Omental fat pad (tissue), 4 donors: ENCODE results near the gene IL36A. TPM values are rescaled to one million over a fixed set of nuclear protein-coding genes. Genes with fewer than 3 reads are reported as not detected.

Experiments
- ATAC-seq: fragments of 150-250 bp; one replicate; pipeline ENCODE4 v1.9.1; 2016; ENCODE audit warnings: mild to moderate bottlenecking, moderate library complexity; ENCODE audit not compliant: low FRiP score
- DNase-seq: peaks from one replicate; pipeline ENCODE4 v3.0.0-alpha.2; 2019; ENCODE audit warnings: low spot score
- CTCF ChIP-seq, 3 donors: fragments of 450-650 bp; IDR thresholded peaks; one replicate each; pipeline ENCODE4 v1.5.1; 2016 to 2017; ENCODE audit warnings: antibody characterized with exemption in 3 of 3, mild to moderate bottlenecking in 3 of 3, moderate library complexity in 2 of 3
- small RNA-seq: library from RNA; depleted of rRNA; stranded (forward); fragments of <200 nt; gene quantifications from one replicate; pipeline ENCODE3, GENCODE V24; 2016
- total RNA-seq, 4 donors: library from RNA; depleted of rRNA; stranded (reverse); fragments of >200 nt; gene quantifications; one replicate each; pipeline ENCODE4 v1.1.0, GENCODE V29; 2016

IL36A gene
- total RNA-seq, 4 donors from 2014 or later: not detected

- no peak for TF ChIP-seq CTCF (IDR thresholded peaks at IDR 0.05)
- ATAC-seq (no peak), DNase-seq (no peak)
Observed at GRCh38 chr2:113053666-113054065, 48.4 kb downstream of the IL36A start.

GRCh38 chr2:113054066-113054465, 48.8 kb downstream of the IL36A start:
- DNase-seq (no peak), ATAC-seq (no peak)
- no peak for TF ChIP-seq CTCF (IDR thresholded peaks at IDR 0.05)

- no peak for TF ChIP-seq CTCF (IDR thresholded peaks at IDR 0.05)
- no peak for DNase-seq
- no peak for ATAC-seq
Observed at GRCh38 chr2:113056521-113056920, 51.3 kb downstream of the IL36A start.

GRCh38 chr2:113057117-113057516, 51.9 kb downstream of the IL36A start:
- no peak for DNase-seq
- ATAC-seq: no peak
- TF ChIP-seq CTCF (IDR thresholded peaks at IDR 0.05): no peak

Small RNA genes within 50 kb of the gene (small RNA-seq; reads per million reads assigned to genes)
- gene HMGN2P23: not detected

Other genes starting within 250 kb of the IL36A start
- 1 to 10 TPM in 1 of 4 donors, under 1 TPM in 2, not detected in 1; 0.13 to 3.8 (median 0.16) TPM for gene CKAP2L, start 240.8 kb upstream of the IL36A start, total RNA-seq
- gene IL1A, start 221.0 kb upstream of the IL36A start, total RNA-seq: 1 to 10 TPM in 1 of 4 donors, under 1 TPM in 1, not detected in 2; 0.24 to 2.2 TPM
- gene IL1B, start 168.7 kb upstream of the IL36A start, total RNA-seq: 10 to 100 TPM in 2 of 4 donors, 1 to 10 TPM in 2; 2.6 to 50.5 (median 7.3) TPM
- gene IL37, start 94.3 kb upstream of the IL36A start, total RNA-seq: not detected
- not detected for gene IL36G, start 27.5 kb upstream of the IL36A start, total RNA-seq
- not detected for gene IL36B, start 47.4 kb downstream of the IL36A start, total RNA-seq
- not detected for gene IL36RN, start 53.7 kb downstream of the IL36A start, total RNA-seq
- gene IL1F10, start 62.5 kb downstream of the IL36A start, total RNA-seq: not detected
- gene IL1RN, start 122.1 kb downstream of the IL36A start, total RNA-seq: 100 to 1,000 TPM in 1 of 4 donors, 1 to 10 TPM in 3; 4.8 to 114 (median 7.1) TPM
- 10 to 100 TPM in 3 of 4 donors, 1 to 10 TPM in 1; 6.3 to 27.6 (median 13.1) TPM for gene PSD4, start 168.5 kb downstream of the IL36A start, total RNA-seq